Measurements from ENCODE around the gene ZNF331.

ZNF331 gene

DNA sequence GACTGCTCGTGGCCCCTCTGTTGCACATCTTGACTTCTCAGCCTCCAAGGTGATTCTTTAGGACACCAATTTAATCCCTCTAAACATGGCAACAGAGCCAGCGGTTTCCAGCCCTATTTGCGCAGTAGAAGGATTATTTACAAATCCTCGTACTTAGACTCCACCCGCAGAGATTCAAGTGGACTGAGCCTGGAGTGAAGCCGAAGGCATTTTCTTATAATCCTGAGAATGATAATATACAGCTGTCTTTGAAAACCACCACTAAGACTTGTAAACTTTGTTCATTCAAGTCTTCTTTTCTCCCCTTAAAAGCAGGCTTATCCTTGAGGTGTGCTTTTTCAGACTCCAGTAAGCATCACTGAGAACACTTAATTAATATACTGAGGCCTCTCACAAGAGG is 89.0 kb downstream of the ZNF331 start:
- DNase-seq (ENCODE audit: low read depth in 4 of 4, low spot score in 1 of 4) = no peak

All from stimulated activated CD4-positive, alpha-beta T cell treated with anti-CD3 and anti-CD28 coated beads, Interleukin-1b, Interleukin-23, amount 100 ng/mL, for 24 hours (primary cell).